Keratinocyte (primary cell): ENCODE results near the gene SATB2. TPM values are rescaled to one million over a fixed set of nuclear protein-coding genes. Genes with fewer than 3 reads are reported as not detected.

Source experiments
- DNase-seq: peaks from one replicate; pipeline ENCODE4 v3.0.0-alpha.2; 2011; ENCODE audit warnings: low read depth, missing footprints, low spot score
- FAIRE-seq: peaks from 2 replicates; lab custom pipeline; 2011; peaks lifted over from hg19 to GRCh38; lab: Jason Lieb, UNC
- H2AFZ ChIP-seq: 2 replicates; pipeline ENCODE4 v1.6.0; 2012; ENCODE audit warnings: low read length, control low read depth, inconsistent platforms; ENCODE audit not compliant: control insufficient read depth
- H3K27ac ChIP-seq: 2 replicates; pipeline ENCODE4 v1.5.1; 2011; ENCODE audit warnings: low read length; ENCODE audit not compliant: control insufficient read depth, insufficient read depth
- H3K27me3 ChIP-seq: 3 replicates; pipeline ENCODE4 v1.6.0; 2011; ENCODE audit warnings: low read length; ENCODE audit not compliant: control insufficient read depth, insufficient read depth; ENCODE audit errors: extremely low read depth
- H3K36me3 ChIP-seq, 2 experiments: 2 replicates in 1 of 2; 3 replicates in 1 of 2; pipeline ENCODE4 v1.5.1; 2011; ENCODE audit warnings: low read length in 2 of 2, mild to moderate bottlenecking in 1 of 2; ENCODE audit not compliant: control insufficient read depth in 2 of 2, insufficient read depth in 2 of 2; ENCODE audit errors: extremely low read depth in 1 of 2
- H3K4me1 ChIP-seq: 3 replicates; pipeline ENCODE4 v1.5.1; 2011; ENCODE audit warnings: low read length; ENCODE audit not compliant: control insufficient read depth, insufficient read depth; ENCODE audit errors: extremely low read depth
- H3K4me2 ChIP-seq: 3 replicates; pipeline ENCODE4 v1.6.0; 2011; ENCODE audit warnings: low read depth, low read length; ENCODE audit not compliant: control insufficient read depth, insufficient read depth; ENCODE audit errors: extremely low read depth
- H3K4me3 ChIP-seq, 3 experiments: fragments of 200-600 bp in 1 of 3; sonication (generic) in 1 of 3; 2 replicates in 2 of 3; 3 replicates in 1 of 3; pipeline ENCODE4 v1.5.1; 2011 to 2016; ENCODE audit warnings: low read length in 3 of 3, mild to moderate bottlenecking in 3 of 3, control low read depth in 2 of 3, inconsistent platforms in 1 of 3, low read depth in 1 of 3, mixed read lengths in 1 of 3, mixed run types in 1 of 3, moderate library complexity in 1 of 3; ENCODE audit not compliant: control insufficient read depth in 2 of 3, insufficient read depth in 2 of 3; ENCODE audit errors: extremely low read depth in 1 of 3
- H3K79me2 ChIP-seq: 2 replicates; pipeline ENCODE4 v1.6.0; 2012; ENCODE audit warnings: low read length; ENCODE audit not compliant: control insufficient read depth, insufficient read depth
- H3K9ac ChIP-seq: 3 replicates; pipeline ENCODE4 v1.6.0; 2011; ENCODE audit warnings: low read length; ENCODE audit not compliant: control insufficient read depth, insufficient read depth; ENCODE audit errors: extremely low read depth
- H3K9me1 ChIP-seq: 3 replicates; pipeline ENCODE4 v1.6.0; 2011; ENCODE audit warnings: low read length; ENCODE audit not compliant: control insufficient read depth, insufficient read depth; ENCODE audit errors: extremely low read depth
- H3K9me3 ChIP-seq: 2 replicates; pipeline ENCODE4 v1.5.1; 2012; ENCODE audit warnings: low read depth, low read length; ENCODE audit not compliant: control insufficient read depth
- H4K20me1 ChIP-seq: 3 replicates; pipeline ENCODE4 v1.6.0; 2011; ENCODE audit warnings: low read length; ENCODE audit not compliant: control insufficient read depth, insufficient read depth; ENCODE audit errors: extremely low read depth
- CTCF ChIP-seq, 3 experiments: IDR thresholded peaks in 1 of 3; conservative IDR thresholded peaks in 1 of 3; optimal IDR thresholded peaks in 1 of 3; 2 replicates in 2 of 3; 3 replicates in 1 of 3; pipeline versions ENCODE3 to v1.5.1; 2011; ENCODE audit warnings: low read length in 3 of 3, mild to moderate bottlenecking in 3 of 3, moderate library complexity in 2 of 3, control low read depth in 1 of 3, inconsistent platforms in 1 of 3; ENCODE audit not compliant: insufficient read depth in 2 of 3; ENCODE audit errors: extremely low read depth in 1 of 3
- EZH2 ChIP-seq: IDR thresholded peaks from one replicate; pipeline ENCODE4 v1.6.1; 2012; ENCODE audit warnings: inconsistent platforms, mild to moderate bottlenecking, low read length, moderate library complexity
- dilution Hi-C: fragments of 300-500 bp; cut with MboI; formaldehyde crosslinking; loops from one replicate; pipeline ENCODE4 v1.7.0; 2020; ENCODE audit warnings: low sequenced_read_pairs; ENCODE audit not compliant: extremely low pct_ligation_motif_present
- polyA plus RNA-seq, 5 experiments: library from polyadenylated mRNA; depleted of rRNA in 3 of 5; stranded (reverse) in 3 of 5; stranded (forward) in 1 of 5; unstranded in 1 of 5; fragments of >200 nt; gene quantifications; 1 replicate in 1 of 5; 2 replicates in 3 of 5; 3 replicates in 1 of 5; pipeline versions ENCODE4 v1.2.1 to v1.2.3, GENCODE V29; 2011 to 2012; ENCODE audit warnings: missing spikeins in 2 of 5, low read depth in 1 of 5, low replicate concordance in 1 of 5

Gene SATB2
- polyA plus RNA-seq, 1 donor (not counting 4 experiments of a cell fraction or from before 2014, with no cell fraction given): 1.4 TPM

GRCh38 chr2:199405241-199405640 lies 52.5 kb downstream of the SATB2 start:
- Histone ChIP-seq H3K9me3 (no peaks in the 10 kb centered on the region), H3K27me3 (no peaks in the 10 kb centered on the region), H3K9me1 (no peaks in the 10 kb centered on the region), H3K27ac (no peak overlapping the region), H3K4me2 (no peak overlapping the region), H4K20me1 (no peaks in the 10 kb centered on the region), H3K79me2 (no peaks in the 10 kb centered on the region), H3K4me1 (no peaks in the 10 kb centered on the region), H3K4me3 (no peak overlapping the region), H2AFZ (no peak overlapping the region), H3K9ac (no peak overlapping the region), H3K36me3 (no peaks in the 10 kb centered on the region)
- DNase-seq (no peak), FAIRE-seq (no peak)
- TF ChIP-seq EZH2: no peak
- TF ChIP-seq CTCF (optimal IDR thresholded peaks at IDR 0.05 in 1 of 3, IDR thresholded peaks at IDR 0.05 in 1 of 3, conservative IDR thresholded peaks at IDR 0.05 in 1 of 3; ENCODE audit: extremely low read depth in 1 of 3, insufficient read depth in 2 of 3, low read length in 3 of 3): peak in 1 of 3 experiments; percentile 14
- dilution Hi-C loops: no loop called here

- H3K27ac ChIP-seq: no peak overlapping the region
- no peak overlapping the region for H2AFZ ChIP-seq
- H3K27me3 ChIP-seq: no peaks in the 10 kb centered on the region
- H3K4me1 ChIP-seq: no peaks in the 10 kb centered on the region
- H4K20me1 ChIP-seq: no peaks in the 10 kb centered on the region
- no peak overlapping the region for H3K9ac ChIP-seq
- H3K36me3 ChIP-seq: no peaks in the 10 kb centered on the region
- no peaks in the 10 kb centered on the region for H3K9me1 ChIP-seq
- no peaks in the 10 kb centered on the region for H3K79me2 ChIP-seq
- no peak for TF ChIP-seq EZH2
- TF ChIP-seq CTCF (optimal IDR thresholded peaks at IDR 0.05 in 1 of 3, IDR thresholded peaks at IDR 0.05 in 1 of 3, conservative IDR thresholded peaks at IDR 0.05 in 1 of 3; ENCODE audit: extremely low read depth in 1 of 3, insufficient read depth in 2 of 3, low read length in 3 of 3): no peak
- dilution Hi-C loops: no loop called here
- no peak overlapping the region for H3K4me3 ChIP-seq
- no peaks in the 10 kb centered on the region for H3K9me3 ChIP-seq
- H3K4me2 ChIP-seq: no peak overlapping the region
- no peak for DNase-seq
- FAIRE-seq: no peak
These were observed 52.9 kb downstream of the SATB2 start for GRCh38 chr2:199404841-199405240.
